GM23338 (cell line): ENCODE results near the gene PDE2A. TPM values are rescaled to one million over a fixed set of nuclear protein-coding genes. Genes with fewer than 3 reads are reported as not detected.

ENCODE experiments used
- ATAC-seq: fragments of 200-7000 bp; cut with Tn5 transposase; 3 replicates; pipeline ENCODE4 v1.9.1; 2020
- DNase-seq: peaks from one replicate; pipeline ENCODE4 v3.0.0-alpha.2; 2015; ENCODE audit warnings: low spot score
- H2AFZ ChIP-seq: fragments of 200-600 bp; sonication (generic); 2 replicates; pipeline ENCODE4 v1.8.0; 2016; ENCODE audit warnings: antibody characterized with exemption, mild to moderate bottlenecking, moderate library complexity
- H3F3A ChIP-seq: fragments of 200-600 bp; sonication (generic); replicated peaks from 2 replicates; pipeline ENCODE4 v1.8.0; 2017; ENCODE audit warnings: antibody characterized with exemption, mixed run types, low read depth
- H3K27ac ChIP-seq: fragments of 200-600 bp; sonication (generic); 2 replicates; pipeline ENCODE4 v1.6.1; 2016; ENCODE audit warnings: low read depth
- H3K27me3 ChIP-seq: fragments of 200-600 bp; sonication (generic); 2 replicates; pipeline ENCODE4 v1.8.0; 2016; ENCODE audit warnings: mild to moderate bottlenecking, mixed run types, moderate library complexity; ENCODE audit not compliant: insufficient read depth
- H3K36me3 ChIP-seq: fragments of 200-600 bp; sonication (generic); 2 replicates; pipeline ENCODE4 v1.8.0; 2016; ENCODE audit warnings: mild to moderate bottlenecking; ENCODE audit not compliant: insufficient read depth
- H3K4me1 ChIP-seq: fragments of 200-600 bp; sonication (generic); 2 replicates; pipeline ENCODE4 v1.8.0; 2016; ENCODE audit warnings: mild to moderate bottlenecking, moderate library complexity; ENCODE audit not compliant: insufficient read depth
- H3K4me2 ChIP-seq: fragments of 200-600 bp; sonication (generic); 2 replicates; pipeline ENCODE4 v1.7.1; 2017; ENCODE audit warnings: mixed run types
- H3K4me3 ChIP-seq: fragments of 200-600 bp; sonication (generic); 2 replicates; pipeline ENCODE4 v1.6.1; 2016; ENCODE audit warnings: mixed run types
- H3K79me2 ChIP-seq: fragments of 200-600 bp; sonication (generic); replicated peaks from 2 replicates; pipeline ENCODE4 v1.8.0; 2017; ENCODE audit warnings: mild to moderate bottlenecking; ENCODE audit not compliant: insufficient read depth
- H3K9me2 ChIP-seq: fragments of 200-600 bp; sonication (generic); 2 replicates; pipeline ENCODE4 v1.8.0; 2017; ENCODE audit not compliant: insufficient read depth
- H4K20me1 ChIP-seq: fragments of 200-600 bp; sonication (generic); replicated peaks from 2 replicates; pipeline ENCODE4 v1.8.0; 2017; ENCODE audit warnings: mild to moderate bottlenecking; ENCODE audit not compliant: insufficient read depth
- H3K27ac Mint-ChIP-seq: 2 replicates; pipeline ENCODE4 v1.8.0; 2020; ENCODE audit warnings: inconsistent platforms, mild to moderate bottlenecking, moderate library complexity, mixed read lengths
- H3K27me3 Mint-ChIP-seq: 3 replicates; pipeline ENCODE4 v1.8.0; 2022; ENCODE audit warnings: low read depth, mild to moderate bottlenecking, moderate library complexity, mixed read lengths, inconsistent platforms; ENCODE audit not compliant: insufficient read depth, poor library complexity
- H3K36me3 Mint-ChIP-seq: 3 replicates; pipeline ENCODE4 v1.8.0; 2021; ENCODE audit warnings: low read depth, mild to moderate bottlenecking, inconsistent platforms, moderate library complexity, mixed read lengths
- H3K4me1 Mint-ChIP-seq: 3 replicates; pipeline ENCODE4 v1.8.0; 2020; ENCODE audit warnings: mild to moderate bottlenecking, inconsistent platforms, mixed read lengths
- H3K4me3 Mint-ChIP-seq: 3 replicates; pipeline ENCODE4 v1.8.0; 2021; ENCODE audit warnings: moderate library complexity, mild to moderate bottlenecking, inconsistent platforms, mixed read lengths
- H3K9me3 Mint-ChIP-seq: 3 replicates; pipeline ENCODE4 v1.8.0; 2020; ENCODE audit warnings: moderate library complexity, mild to moderate bottlenecking, inconsistent platforms, mixed read lengths
- CREB1 ChIP-seq: fragments of 250-450 bp; sonication (Bioruptor Pico); IDR thresholded peaks from 2 replicates; pipeline ENCODE4 v1.5.0; 2020; ENCODE audit warnings: low read depth, mild to moderate bottlenecking, moderate library complexity
- ZNF331 ChIP-seq: fragments of 250-450 bp; sonication (Bioruptor Pico); IDR thresholded peaks from 2 replicates; pipeline ENCODE4 v1.5.0; 2020; ENCODE audit warnings: low read depth, mild to moderate bottlenecking, moderate library complexity
- ZNF462 ChIP-seq: fragments of 250-450 bp; sonication (Bioruptor Pico); IDR thresholded peaks from 2 replicates; pipeline ENCODE4 v1.5.0; 2020; ENCODE audit warnings: mild to moderate bottlenecking, moderate library complexity
- polyA plus RNA-seq: library from polyadenylated mRNA; unstranded; fragments of >200 nt; fragmentation: Nextera tagmentation; extraction: Ambion mirVana; gene quantifications from 2 replicates; pipeline ENCODE4 v1.2.1, GENCODE V29; 2016
- total RNA-seq: library from RNA; depleted of rRNA; stranded (reverse); fragments of >200 nt; shearing (Covaris generic); gene quantifications from 2 replicates; pipeline ENCODE4 v1.2.3, GENCODE V29; 2014

PDE2A gene
- total and polyA plus RNA-seq, 2 experiments from 2014 or later, result 4.3 to 16.2 TPM

GRCh38 chr11:72723508-72723907 is 49.3 kb upstream of the PDE2A start (continued):
- no peak for TF ChIP-seq ZNF462 (CRISPR knock-in tag)

DNA sequence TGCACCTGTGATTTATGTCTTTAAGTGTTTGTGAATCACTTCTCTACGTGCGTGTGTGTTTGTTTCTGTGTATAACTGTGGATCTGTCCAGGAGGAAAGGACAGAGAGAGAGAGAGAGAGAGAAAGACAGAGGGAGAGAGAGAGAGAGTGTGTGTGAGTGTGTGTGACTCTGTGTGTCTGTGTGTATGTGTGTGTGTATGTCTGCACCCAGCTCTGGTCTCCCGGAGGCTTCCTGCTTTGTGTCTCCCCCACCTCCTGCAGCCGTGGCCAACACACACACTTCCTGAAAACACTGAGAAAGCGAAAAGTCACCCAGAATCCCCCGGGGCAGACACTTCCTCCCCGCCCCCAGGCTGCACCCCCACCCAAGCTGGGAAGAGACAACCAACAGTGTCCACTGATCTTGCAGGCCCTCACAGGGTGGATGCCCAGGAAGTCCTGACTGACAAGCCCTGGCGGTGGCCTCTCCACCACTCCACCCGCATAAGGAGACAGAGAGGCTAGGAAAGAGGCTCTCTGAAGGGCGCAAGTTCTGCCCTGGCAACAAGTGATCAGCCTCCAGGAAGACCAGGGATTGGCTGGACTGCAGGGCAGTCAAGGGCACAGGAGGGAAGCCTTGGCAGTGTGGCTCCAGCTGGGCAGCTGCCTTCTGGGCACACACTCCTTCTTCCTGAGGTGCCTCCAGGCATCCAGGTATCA is 48.0 kb upstream of the PDE2A start:
- H3K4me3 Mint-ChIP-seq, result no peak overlapping the region; the same call in 2 of the 3 replicates
- H3K27ac Mint-ChIP-seq, result peak overlapping the region; percentile 82
- peaks cover 51% of the 10 kb centered on the region for H3K79me2 ChIP-seq
- H3K9me3 Mint-ChIP-seq, result no peaks in the 10 kb centered on the region; the same call in 2 of the 3 replicates
- no peaks in the 10 kb centered on the region for H3K9me2 ChIP-seq
- H3K27ac ChIP-seq, result peak overlapping the region; percentile 50
- DNase-seq (peak; percentile 62), ATAC-seq (peak; percentile 88)
- peaks cover 12% of the 10 kb centered on the region for H4K20me1 ChIP-seq
- no peak overlapping the region for H2AFZ ChIP-seq
- peaks cover 9% of the 10 kb centered on the region for H3K27me3 Mint-ChIP-seq
- H3K27me3 ChIP-seq, result no peaks in the 10 kb centered on the region
- peaks cover 22% of the 10 kb centered on the region for H3K4me1 Mint-ChIP-seq
- no peaks in the 10 kb centered on the region for H3K36me3 ChIP-seq
- H3F3A ChIP-seq, result no peaks in the 10 kb centered on the region
- no peak for TF ChIP-seq ZNF331 (CRISPR knock-in tag)
- TF ChIP-seq CREB1 (CRISPR knock-in tag), result peak; percentile 90
- H3K36me3 Mint-ChIP-seq, result peaks cover 8% of the 10 kb centered on the region; the same call in 2 of the 3 replicates
- no peak overlapping the region for H3K4me2 ChIP-seq
- H3K4me3 ChIP-seq, result no peak overlapping the region
- H3K4me1 ChIP-seq, result no peaks in the 10 kb centered on the region; the same call in 1 of the 2 replicates
